ENCODE measurements around the gene MICALL1. TPM values are rescaled to one million over a fixed set of nuclear protein-coding genes. Genes with fewer than 3 reads are reported as not detected.

Gene MICALL1
- total RNA-seq, 1 experiment from 2014 or later, result 47.2 TPM

DNA sequence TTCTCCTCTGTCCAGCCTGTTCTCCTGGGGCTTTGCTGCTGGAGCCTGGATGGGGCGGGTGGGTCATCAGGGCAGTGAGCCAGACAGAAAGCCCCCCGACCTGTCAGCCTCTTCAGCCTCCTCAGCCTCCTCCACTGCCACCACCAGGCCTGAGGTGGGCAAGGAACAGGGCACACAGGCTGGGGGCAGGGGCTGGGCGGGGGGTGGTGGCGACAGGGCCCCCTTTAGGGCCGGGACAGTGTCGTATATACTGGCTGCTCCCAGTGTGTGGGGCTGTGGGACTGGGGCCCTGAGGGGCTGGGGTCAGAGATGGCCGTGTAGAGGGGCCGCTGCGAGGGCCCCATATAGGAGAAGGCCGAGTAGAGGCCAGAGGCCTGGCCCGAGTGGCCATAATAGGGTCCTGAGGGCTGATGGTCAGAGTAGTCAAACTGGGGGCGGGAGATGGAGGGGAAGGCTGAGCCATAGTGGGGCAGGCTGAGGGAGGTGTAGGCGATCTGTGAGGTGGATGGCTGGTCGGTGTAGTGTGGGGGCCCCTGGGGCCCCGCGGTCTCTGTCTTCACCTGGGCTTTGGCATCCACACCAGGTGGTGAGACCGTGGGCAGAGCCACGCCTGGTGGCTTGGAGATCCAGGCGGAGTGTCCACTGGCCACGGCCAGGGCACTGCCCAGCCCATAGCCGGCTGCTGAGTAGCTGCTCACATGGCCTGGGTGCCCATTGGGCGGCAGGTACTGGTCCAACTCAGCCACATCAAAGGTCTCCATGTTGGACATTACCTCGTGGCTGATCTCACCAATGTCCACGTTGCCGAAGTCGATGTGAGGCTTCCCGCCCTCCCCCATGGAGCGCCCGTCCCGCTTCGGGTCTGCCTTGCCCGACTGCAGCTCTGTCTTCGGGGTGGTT is 67.4 kb downstream of the MICALL1 start:
- Mint-ChIP-seq H3K9me3 (peaks cover 5% of the 10 kb centered on the region; the same call in 1 of the 2 replicates), H3K27ac (no peak overlapping the region), H3K36me3 (peaks cover 21% of the 10 kb centered on the region), H3K4me1 (peaks cover 22% of the 10 kb centered on the region), H3K4me3 (no peak overlapping the region), H3K27me3 (ENCODE audit: low read depth) (no peaks in the 10 kb centered on the region)
- DNase-seq (ENCODE audit: low spot score) (no peak), ATAC-seq (no peak)
- POLR2A ChIA-PET, result no interaction called here
- CTCF ChIA-PET, result interaction anchor here (0.5 to 3.8 kb wide), 3 partner anchors 9 to 156 kb away, joined by 3 to 25 read pairs (median 3); no protein-coding TSS in a partner anchor
- no peak for TF ChIP-seq FOXP1 (CRISPR knock-in tag; IDR thresholded peaks at IDR 0.05; ENCODE audit: borderline replicate concordance)
- TF ChIP-seq, protein P1, sequence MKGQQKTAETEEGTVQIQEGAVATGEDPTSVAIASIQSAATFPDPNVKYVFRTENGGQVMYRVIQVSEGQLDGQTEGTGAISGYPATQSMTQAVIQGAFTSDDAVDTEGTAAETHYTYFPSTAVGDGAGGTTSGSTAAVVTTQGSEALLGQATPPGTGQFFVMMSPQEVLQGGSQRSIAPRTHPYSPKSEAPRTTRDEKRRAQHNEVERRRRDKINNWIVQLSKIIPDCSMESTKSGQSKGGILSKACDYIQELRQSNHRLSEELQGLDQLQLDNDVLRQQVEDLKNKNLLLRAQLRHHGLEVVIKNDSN (CRISPR knock-in tag; IDR thresholded peaks at IDR 0.05), result no peak
- TF ChIP-seq PREB (CRISPR knock-in tag; IDR thresholded peaks at IDR 0.05; ENCODE audit: borderline replicate concordance), result no peak
- no peak for TF ChIP-seq FOXJ3 (CRISPR knock-in tag; IDR thresholded peaks at IDR 0.05; ENCODE audit: borderline replicate concordance)
- TF ChIP-seq, protein P2, sequence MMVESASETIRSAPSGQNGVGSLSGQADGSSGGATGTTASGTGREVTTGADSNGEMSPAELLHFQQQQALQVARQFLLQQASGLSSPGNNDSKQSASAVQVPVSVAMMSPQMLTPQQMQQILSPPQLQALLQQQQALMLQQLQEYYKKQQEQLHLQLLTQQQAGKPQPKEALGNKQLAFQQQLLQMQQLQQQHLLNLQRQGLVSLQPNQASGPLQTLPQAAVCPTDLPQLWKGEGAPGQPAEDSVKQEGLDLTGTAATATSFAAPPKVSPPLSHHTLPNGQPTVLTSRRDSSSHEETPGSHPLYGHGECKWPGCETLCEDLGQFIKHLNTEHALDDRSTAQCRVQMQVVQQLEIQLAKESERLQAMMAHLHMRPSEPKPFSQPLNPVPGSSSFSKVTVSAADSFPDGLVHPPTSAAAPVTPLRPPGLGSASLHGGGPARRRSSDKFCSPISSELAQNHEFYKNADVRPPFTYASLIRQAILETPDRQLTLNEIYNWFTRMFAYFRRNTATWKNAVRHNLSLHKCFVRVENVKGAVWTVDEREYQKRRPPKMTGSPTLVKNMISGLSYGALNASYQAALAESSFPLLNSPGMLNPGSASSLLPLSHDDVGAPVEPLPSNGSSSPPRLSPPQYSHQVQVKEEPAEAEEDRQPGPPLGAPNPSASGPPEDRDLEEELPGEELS (CRISPR knock-in tag; IDR thresholded peaks at IDR 0.05), result no peak
- no peak for TF ChIP-seq JAZF1 (CRISPR knock-in tag; IDR thresholded peaks at IDR 0.05)
- no peak for TF ChIP-seq SP1 (CRISPR knock-in tag; conservative IDR thresholded peaks at IDR 0.05)
- TF ChIP-seq ZNF532 (CRISPR knock-in tag; IDR thresholded peaks at IDR 0.05; ENCODE audit: borderline replicate concordance), result no peak

GRCh38 chr22:37975153-37975552 is 69.1 kb downstream of the MICALL1 start:
- Mint-ChIP-seq H3K9me3 (no peaks in the 10 kb centered on the region), H3K4me1 (peaks cover 22% of the 10 kb centered on the region), H3K36me3 (peaks cover 11% of the 10 kb centered on the region; the same call in 1 of the 2 replicates), H3K4me3 (no peak overlapping the region), H3K27ac (no peak overlapping the region), H3K27me3 (ENCODE audit: low read depth) (no peaks in the 10 kb centered on the region)
- ChIA-PET CTCF (no interaction called here), POLR2A (no interaction called here)
- no peak for ATAC-seq
- no peak for DNase-seq (ENCODE audit: low spot score)
- TF ChIP-seq, protein P3, sequence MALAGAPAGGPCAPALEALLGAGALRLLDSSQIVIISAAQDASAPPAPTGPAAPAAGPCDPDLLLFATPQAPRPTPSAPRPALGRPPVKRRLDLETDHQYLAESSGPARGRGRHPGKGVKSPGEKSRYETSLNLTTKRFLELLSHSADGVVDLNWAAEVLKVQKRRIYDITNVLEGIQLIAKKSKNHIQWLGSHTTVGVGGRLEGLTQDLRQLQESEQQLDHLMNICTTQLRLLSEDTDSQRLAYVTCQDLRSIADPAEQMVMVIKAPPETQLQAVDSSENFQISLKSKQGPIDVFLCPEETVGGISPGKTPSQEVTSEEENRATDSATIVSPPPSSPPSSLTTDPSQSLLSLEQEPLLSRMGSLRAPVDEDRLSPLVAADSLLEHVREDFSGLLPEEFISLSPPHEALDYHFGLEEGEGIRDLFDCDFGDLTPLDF (CRISPR knock-in tag; IDR thresholded peaks at IDR 0.05), result no peak
- TF ChIP-seq ZNF232 (CRISPR knock-in tag; IDR thresholded peaks at IDR 0.05) (no peak), CBFB (CRISPR knock-in tag; IDR thresholded peaks at IDR 0.05; ENCODE audit: low read depth) (no peak), SOX15 (CRISPR knock-in tag; IDR thresholded peaks at IDR 0.05) (no peak), ZNF138 (CRISPR knock-in tag; conservative IDR thresholded peaks at IDR 0.05) (no peak), ZNF671 (CRISPR knock-in tag; IDR thresholded peaks at IDR 0.05) (no peak), ZNF396 (CRISPR knock-in tag; IDR thresholded peaks at IDR 0.05; ENCODE audit: borderline replicate concordance) (no peak), FOXJ3 (CRISPR knock-in tag; IDR thresholded peaks at IDR 0.05; ENCODE audit: borderline replicate concordance) (no peak), E2F5 (CRISPR knock-in tag; IDR thresholded peaks at IDR 0.05) (no peak)
- TF ChIP-seq, protein P4, sequence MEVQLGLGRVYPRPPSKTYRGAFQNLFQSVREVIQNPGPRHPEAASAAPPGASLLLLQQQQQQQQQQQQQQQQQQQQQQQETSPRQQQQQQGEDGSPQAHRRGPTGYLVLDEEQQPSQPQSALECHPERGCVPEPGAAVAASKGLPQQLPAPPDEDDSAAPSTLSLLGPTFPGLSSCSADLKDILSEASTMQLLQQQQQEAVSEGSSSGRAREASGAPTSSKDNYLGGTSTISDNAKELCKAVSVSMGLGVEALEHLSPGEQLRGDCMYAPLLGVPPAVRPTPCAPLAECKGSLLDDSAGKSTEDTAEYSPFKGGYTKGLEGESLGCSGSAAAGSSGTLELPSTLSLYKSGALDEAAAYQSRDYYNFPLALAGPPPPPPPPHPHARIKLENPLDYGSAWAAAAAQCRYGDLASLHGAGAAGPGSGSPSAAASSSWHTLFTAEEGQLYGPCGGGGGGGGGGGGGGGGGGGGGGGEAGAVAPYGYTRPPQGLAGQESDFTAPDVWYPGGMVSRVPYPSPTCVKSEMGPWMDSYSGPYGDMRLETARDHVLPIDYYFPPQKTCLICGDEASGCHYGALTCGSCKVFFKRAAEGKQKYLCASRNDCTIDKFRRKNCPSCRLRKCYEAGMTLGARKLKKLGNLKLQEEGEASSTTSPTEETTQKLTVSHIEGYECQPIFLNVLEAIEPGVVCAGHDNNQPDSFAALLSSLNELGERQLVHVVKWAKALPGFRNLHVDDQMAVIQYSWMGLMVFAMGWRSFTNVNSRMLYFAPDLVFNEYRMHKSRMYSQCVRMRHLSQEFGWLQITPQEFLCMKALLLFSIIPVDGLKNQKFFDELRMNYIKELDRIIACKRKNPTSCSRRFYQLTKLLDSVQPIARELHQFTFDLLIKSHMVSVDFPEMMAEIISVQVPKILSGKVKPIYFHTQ (CRISPR knock-in tag; IDR thresholded peaks at IDR 0.05), result no peak

Measured in WTC11 (cell line).